GM13977 (cell line): ENCODE data around the gene ZNF620.

Source experiments
- DNase-seq: peaks from one replicate; pipeline ENCODE4 v3.0.0; 2012; ENCODE audit warnings: low spot score
- in situ Hi-C: fragments of 300-500 bp; cut with MboI; formaldehyde crosslinking; loops from one replicate; pipeline ENCODE4 v1.12.0; 2022; ENCODE audit warnings: low sequenced_read_pairs, low pct_unique_long_range_greater_than_20kb, mixed read lengths, inconsistent platforms; ENCODE audit not compliant: unreplicated experiment
- TF ChIP-seq, protein P1 (sequence below): IDR thresholded peaks from 2 replicates; pipeline ENCODE4 v1.5.1; 2012; ENCODE audit warnings: mild to moderate bottlenecking, control low read depth; ENCODE audit not compliant: insufficient read depth; ENCODE audit errors: extremely low read depth, missing control alignments

ZNF620 gene

DNA sequence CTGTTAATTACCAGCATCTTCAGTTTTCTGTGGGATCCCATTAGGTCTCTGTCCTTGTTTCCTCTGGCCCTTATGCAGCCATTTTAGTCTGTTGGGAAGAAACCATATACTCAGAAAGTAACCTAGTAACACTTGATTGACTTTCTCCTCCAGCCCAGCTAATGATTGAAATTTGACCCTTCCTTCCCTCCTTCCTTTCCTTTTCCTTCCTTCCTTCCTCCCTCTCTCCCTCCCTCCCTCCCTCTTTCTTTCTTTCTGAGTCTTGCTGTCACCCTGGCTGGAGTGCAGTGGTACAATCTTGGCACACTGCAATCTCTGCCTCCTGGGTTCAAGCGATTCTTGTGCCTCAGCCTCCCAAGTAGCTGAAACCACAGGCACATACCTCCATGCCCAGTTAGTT, 5.9 kb upstream of the ZNF620 start:
- DNase-seq, result no peak
- in situ Hi-C loops, result no loop called here
- TF ChIP-seq, protein P1, sequence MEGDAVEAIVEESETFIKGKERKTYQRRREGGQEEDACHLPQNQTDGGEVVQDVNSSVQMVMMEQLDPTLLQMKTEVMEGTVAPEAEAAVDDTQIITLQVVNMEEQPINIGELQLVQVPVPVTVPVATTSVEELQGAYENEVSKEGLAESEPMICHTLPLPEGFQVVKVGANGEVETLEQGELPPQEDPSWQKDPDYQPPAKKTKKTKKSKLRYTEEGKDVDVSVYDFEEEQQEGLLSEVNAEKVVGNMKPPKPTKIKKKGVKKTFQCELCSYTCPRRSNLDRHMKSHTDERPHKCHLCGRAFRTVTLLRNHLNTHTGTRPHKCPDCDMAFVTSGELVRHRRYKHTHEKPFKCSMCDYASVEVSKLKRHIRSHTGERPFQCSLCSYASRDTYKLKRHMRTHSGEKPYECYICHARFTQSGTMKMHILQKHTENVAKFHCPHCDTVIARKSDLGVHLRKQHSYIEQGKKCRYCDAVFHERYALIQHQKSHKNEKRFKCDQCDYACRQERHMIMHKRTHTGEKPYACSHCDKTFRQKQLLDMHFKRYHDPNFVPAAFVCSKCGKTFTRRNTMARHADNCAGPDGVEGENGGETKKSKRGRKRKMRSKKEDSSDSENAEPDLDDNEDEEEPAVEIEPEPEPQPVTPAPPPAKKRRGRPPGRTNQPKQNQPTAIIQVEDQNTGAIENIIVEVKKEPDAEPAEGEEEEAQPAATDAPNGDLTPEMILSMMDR, result no peak

DNA sequence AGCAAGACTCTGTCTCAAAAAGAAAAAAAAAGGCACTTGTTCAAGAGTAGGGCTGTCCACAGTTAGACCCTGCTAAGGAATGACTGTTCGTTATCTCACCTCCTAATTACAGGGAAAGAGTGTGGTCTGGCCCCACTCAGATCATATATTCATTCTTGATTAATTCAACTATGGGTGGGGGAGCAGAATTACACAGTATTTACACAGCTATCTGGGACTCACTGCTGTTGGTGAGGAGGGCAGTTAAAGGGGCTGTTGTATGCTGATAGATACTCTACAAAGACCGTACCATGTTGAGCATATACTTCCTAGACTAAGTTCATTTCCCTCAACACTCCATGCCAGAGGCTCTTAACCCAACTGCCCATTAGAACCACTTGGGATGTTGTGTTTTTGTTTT, 3.8 kb upstream of the ZNF620 start:
- in situ Hi-C loops, result no loop called here
- TF ChIP-seq, protein P1, result no peak

DNA sequence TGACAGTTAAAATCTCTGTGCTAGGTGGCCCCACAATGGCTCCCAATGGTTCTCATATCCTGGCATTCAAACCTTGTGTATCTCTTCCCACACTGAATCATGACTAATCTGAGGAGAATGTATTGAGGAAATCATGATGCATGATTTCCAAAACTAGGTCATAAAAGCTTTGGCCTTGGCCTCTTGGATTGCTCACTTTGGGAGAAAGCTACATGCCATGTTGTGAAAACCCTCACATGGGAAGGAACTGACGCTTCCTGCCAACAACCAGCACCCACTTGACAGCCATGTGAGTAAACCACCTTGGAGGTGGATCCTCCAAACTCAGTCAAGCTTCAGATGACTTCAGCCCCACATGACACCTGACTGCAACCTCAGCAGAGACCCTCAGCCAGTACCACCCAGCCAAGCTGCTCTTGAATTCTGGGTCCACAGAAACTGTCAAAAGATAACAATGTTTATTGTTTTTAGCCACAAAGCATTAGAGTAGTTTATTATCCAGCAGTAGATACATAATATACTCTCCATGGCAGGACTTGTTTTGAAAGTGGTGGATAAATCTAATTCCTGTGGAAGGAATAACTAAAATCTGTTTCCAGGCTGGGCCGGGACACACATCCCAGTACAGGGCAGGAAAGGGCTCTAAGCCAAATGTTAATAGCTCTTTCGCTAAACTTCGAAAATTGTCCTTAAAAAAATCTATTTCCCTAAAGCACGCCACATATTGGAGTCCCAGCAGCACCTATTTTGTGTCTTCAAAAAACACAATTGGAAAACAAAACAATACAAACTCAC, 1.0 kb upstream of the ZNF620 start:
- in situ Hi-C loops, result no loop called here
- TF ChIP-seq, protein P1, result no peak
- no peak for DNase-seq

More for the DNA sequence above, 3.8 kb upstream of the ZNF620 start:
- no peak for DNase-seq

DNA sequence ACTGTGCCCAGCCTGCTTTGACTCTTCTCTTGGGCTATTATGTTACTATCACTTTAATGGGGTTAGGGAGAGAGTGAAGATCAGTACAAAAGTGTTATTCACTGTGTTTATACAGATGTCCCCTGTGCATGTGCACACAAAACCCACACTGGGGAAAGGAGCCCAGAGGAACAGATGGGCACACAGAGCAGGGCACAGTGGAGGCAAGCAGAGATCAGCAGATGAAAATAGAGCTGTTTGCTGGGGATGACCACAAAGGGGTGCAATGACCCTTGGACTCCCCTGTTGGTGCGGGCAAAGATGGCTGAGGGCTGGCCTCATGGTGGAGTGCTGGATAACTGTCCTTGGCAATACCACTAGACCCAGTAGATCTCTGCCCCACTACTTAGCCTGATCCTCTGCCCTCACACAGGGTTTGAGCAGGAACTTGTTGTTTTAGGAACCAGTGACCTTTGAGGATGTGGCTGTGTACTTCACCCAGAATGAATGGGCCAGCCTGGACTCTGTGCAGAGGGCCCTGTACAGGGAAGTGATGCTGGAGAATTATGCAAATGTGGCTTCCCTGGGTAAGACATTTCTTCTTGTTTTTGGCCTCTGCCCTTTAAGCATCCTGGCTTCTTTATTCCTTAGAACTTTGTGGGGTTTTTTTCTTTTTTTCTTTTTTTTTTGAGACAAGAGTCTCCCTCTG, 5.3 kb downstream of the ZNF620 start:
- TF ChIP-seq, protein P1, result no peak
- no peak for DNase-seq
- in situ Hi-C loops, result no loop called here

DNA sequence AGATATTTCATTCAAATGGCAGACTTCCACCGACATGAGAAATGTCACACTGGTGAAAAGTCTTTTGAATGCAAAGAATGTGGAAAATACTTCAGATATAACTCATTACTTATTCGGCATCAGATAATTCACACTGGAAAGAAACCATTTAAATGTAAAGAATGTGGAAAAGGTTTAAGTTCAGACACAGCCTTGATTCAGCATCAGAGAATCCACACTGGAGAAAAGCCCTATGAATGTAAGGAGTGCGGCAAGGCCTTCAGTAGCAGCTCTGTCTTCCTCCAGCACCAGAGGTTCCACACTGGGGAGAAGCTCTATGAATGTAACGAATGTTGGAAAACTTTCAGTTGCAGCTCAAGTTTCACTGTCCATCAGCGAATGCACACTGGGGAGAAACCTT, 10.4 kb downstream of the ZNF620 start:
- in situ Hi-C loops, result no loop called here
- DNase-seq, result no peak
- TF ChIP-seq, protein P1, result no peak

DNA sequence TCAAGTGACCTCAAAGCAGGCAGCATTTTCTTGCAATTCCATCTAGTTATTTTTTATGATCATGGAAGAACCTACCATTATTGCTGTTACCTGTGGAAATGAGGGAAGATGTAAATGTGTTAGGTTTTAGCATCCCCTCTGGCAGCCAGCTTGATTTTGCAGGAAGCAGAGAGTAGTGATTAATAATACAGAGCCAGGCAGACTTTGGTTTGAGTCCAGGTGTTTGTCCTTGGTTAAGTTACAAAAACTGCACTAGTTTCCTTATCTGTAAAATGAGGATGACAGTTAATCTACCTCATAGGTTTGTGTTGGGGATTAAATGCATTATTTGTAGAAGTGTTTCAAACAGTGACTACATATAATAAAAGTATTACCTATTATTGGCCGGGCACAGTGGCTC, 12.2 kb downstream of the ZNF620 start:
- DNase-seq, result no peak
- TF ChIP-seq, protein P1, result no peak
- in situ Hi-C loops, result no loop called here
